Liver (tissue), 3 donors: ENCODE measurements around the gene DCAKD.

Experiments used
- TAF1 ChIP-seq: conservative IDR thresholded peaks from 2 replicates; pipeline ENCODE4 v1.6.1; 2016; ENCODE audit warnings: antibody characterized with exemption, mild to moderate bottlenecking
- TF ChIP-seq, protein P1 (sequence below): fragments of 150-350 bp; IDR thresholded peaks from 2 replicates; pipeline ENCODE4 v1.5.1; 2017; ENCODE audit warnings: improper control_type of control experiment, low read depth, low read length; ENCODE audit not compliant: missing input control
- TF ChIP-seq, protein P2 (sequence below): IDR thresholded peaks from 2 replicates; pipeline ENCODE4 v1.6.1; 2016; ENCODE audit warnings: antibody characterized with exemption
- TF ChIP-seq, protein P3 (sequence below): IDR thresholded peaks from 2 replicates; pipeline ENCODE4 v1.6.1; 2016; ENCODE audit warnings: antibody characterized with exemption
- donor health status: healthy.
- donor health status: healthy.

DNA sequence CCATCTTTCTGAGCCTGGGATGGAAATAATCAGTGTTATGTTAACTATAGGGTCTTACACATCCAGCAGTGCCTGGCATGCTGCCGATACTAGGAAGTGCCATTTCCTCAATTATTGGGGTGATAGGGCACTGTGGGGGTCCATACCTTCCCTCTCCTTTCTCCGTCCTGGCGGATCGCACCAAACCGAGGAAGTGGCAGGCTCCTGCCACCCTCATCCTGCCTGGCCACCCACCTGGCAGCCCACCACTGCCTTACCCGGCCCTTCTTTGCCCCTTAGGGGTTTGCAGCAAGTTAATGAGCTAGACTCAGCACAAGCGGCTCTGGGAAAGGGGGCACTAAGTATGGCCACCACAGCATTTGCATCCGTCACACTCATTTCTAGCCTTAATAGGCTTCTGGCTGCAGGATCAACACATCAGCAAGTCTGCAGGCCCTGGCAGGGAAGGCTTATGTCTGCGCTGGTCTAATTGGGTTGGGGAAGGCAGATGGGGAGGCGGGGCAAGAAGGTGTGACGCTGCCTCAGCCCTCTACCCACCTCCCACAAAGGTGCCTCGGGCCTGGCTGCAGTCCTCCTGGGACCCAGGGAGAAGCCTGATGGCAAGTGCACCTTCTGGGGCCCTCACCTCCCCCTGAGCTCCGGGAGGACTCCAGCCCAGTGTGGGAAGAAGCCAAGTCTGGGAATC lies 28.6 kb downstream of the DCAKD start:
- TF ChIP-seq, protein P1, sequence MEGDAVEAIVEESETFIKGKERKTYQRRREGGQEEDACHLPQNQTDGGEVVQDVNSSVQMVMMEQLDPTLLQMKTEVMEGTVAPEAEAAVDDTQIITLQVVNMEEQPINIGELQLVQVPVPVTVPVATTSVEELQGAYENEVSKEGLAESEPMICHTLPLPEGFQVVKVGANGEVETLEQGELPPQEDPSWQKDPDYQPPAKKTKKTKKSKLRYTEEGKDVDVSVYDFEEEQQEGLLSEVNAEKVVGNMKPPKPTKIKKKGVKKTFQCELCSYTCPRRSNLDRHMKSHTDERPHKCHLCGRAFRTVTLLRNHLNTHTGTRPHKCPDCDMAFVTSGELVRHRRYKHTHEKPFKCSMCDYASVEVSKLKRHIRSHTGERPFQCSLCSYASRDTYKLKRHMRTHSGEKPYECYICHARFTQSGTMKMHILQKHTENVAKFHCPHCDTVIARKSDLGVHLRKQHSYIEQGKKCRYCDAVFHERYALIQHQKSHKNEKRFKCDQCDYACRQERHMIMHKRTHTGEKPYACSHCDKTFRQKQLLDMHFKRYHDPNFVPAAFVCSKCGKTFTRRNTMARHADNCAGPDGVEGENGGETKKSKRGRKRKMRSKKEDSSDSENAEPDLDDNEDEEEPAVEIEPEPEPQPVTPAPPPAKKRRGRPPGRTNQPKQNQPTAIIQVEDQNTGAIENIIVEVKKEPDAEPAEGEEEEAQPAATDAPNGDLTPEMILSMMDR = no peak
- TF ChIP-seq, protein P2, sequence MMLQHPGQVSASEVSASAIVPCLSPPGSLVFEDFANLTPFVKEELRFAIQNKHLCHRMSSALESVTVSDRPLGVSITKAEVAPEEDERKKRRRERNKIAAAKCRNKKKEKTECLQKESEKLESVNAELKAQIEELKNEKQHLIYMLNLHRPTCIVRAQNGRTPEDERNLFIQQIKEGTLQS = no peak
- TF ChIP-seq, protein P3, sequence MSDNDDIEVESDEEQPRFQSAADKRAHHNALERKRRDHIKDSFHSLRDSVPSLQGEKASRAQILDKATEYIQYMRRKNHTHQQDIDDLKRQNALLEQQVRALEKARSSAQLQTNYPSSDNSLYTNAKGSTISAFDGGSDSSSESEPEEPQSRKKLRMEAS = no peak
- TF ChIP-seq TAF1 = no peak
